ENCODE results near the gene ASS1. TPM values are rescaled to one million over a fixed set of nuclear protein-coding genes. Genes with fewer than 3 reads are reported as not detected.

ASS1 gene
- total RNA-seq, 1 experiment from 2014 or later: 25.2 TPM

- Histone ChIP-seq H3K4me1 (replicated peaks) (no peaks in the 10 kb centered on the region), H3K9me3 (replicated peaks) (no peaks in the 10 kb centered on the region), H3K36me3 (no peaks in the 10 kb centered on the region), H3K27me3 (replicated peaks) (no peaks in the 10 kb centered on the region), H3K27ac (no peak overlapping the region), H3K4me3 (no peak overlapping the region)
- DNase-seq (ENCODE audit: low read depth in 1 of 2, low spot score in 2 of 2): no peak
Measured at GRCh38 chr9:130472184-130472705, 27.5 kb downstream of the ASS1 start.

DNA sequence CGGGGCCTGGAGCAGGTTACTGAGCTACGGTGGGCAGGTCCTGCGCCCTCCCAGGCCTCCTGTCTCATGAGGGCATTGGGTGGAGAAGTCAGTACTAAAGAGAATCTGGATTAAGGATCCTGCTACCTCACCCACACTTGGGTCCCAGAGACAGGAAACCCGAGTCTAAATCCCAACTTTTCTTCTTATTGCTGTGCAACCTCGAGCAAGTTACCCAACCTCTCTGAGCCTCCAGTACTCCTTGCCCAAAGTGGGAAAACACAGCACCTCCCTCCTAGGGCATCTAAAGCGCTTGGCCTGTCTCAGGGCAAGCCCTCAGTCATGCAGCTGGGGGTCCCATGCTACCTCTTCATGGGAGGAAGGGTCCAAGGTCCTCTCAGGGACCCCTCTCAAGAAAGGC is 28.2 kb downstream of the ASS1 start:
- Histone ChIP-seq H3K9me3 (replicated peaks) (no peaks in the 10 kb centered on the region), H3K4me1 (replicated peaks) (no peaks in the 10 kb centered on the region), H3K36me3 (no peaks in the 10 kb centered on the region), H3K4me3 (no peak overlapping the region), H3K27me3 (replicated peaks) (no peaks in the 10 kb centered on the region), H3K27ac (no peak overlapping the region)
- no peak for DNase-seq (ENCODE audit: low read depth in 1 of 2, low spot score in 2 of 2)

GRCh38 chr9:130473566-130473965 is 28.8 kb downstream of the ASS1 start:
- Histone ChIP-seq H3K4me1 (replicated peaks) (no peaks in the 10 kb centered on the region), H3K36me3 (no peaks in the 10 kb centered on the region), H3K9me3 (replicated peaks) (no peaks in the 10 kb centered on the region), H3K27ac (no peak overlapping the region), H3K27me3 (replicated peaks) (no peaks in the 10 kb centered on the region), H3K4me3 (no peak overlapping the region)
- no peak for DNase-seq (ENCODE audit: low read depth in 1 of 2, low spot score in 2 of 2)

DNA sequence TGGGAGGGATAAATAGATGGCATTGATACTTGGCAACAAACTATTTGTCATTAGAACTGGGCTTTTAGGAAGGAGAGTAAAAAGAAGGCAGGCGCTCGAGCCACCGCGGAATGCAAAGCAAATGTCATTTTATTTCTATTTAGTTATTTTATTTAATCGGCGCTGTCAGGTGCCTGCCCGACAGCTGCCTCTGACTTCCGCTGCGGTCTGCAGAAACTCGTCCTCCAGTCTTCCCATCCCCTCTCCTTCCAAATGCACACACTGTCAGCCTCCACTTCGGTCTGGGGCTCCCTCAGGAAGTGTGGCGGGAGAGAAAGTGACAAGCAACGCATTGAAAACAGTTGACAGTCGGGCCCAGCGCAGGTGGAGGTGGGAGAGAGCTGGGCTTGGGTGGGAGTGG is 29.3 kb downstream of the ASS1 start:
- Histone ChIP-seq H3K4me1 (replicated peaks) (no peaks in the 10 kb centered on the region), H3K27ac (no peak overlapping the region), H3K36me3 (no peaks in the 10 kb centered on the region), H3K27me3 (replicated peaks) (no peaks in the 10 kb centered on the region), H3K9me3 (replicated peaks) (no peaks in the 10 kb centered on the region), H3K4me3 (no peak overlapping the region)
- no peak for DNase-seq (ENCODE audit: low read depth in 1 of 2, low spot score in 2 of 2)

DNA sequence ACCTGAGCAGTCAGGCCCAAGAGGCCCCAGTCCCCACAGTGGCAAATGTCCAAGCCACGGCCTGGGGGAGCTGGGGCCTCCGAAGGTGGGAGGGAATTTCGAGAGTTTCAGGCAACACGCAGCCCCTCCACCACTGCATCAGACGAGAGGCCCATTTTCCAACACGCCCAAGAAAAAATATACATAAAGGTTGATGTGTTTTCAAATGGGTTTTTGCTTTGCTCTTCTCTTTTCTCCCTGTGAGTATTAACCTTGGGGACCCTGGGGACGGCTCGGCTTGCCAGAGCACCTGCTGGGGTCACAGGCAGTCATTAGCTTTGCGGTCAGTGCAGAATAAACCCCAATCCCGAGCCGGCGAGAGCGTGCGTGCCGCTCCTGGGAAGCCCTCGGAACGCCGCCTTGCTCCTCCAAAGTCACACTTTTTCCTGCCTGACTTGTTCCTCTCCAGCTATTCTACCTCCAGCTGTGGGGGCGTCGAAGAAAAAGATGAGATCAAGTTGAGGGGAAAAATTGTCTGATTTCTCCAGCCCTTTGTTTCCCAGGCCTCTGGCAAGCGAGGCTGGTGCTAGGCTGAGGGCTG is 31.5 kb downstream of the ASS1 start:
- Histone ChIP-seq H3K4me1 (replicated peaks) (no peaks in the 10 kb centered on the region), H3K4me3 (no peak overlapping the region), H3K9me3 (replicated peaks) (no peaks in the 10 kb centered on the region), H3K36me3 (no peaks in the 10 kb centered on the region), H3K27me3 (replicated peaks) (no peaks in the 10 kb centered on the region), H3K27ac (no peak overlapping the region)
- no peak for DNase-seq (ENCODE audit: low read depth in 1 of 2, low spot score in 2 of 2)

- Histone ChIP-seq H3K27ac (no peak overlapping the region), H3K36me3 (no peaks in the 10 kb centered on the region), H3K4me1 (replicated peaks) (no peaks in the 10 kb centered on the region), H3K9me3 (replicated peaks) (no peaks in the 10 kb centered on the region), H3K4me3 (no peak overlapping the region), H3K27me3 (replicated peaks) (no peaks in the 10 kb centered on the region)
- DNase-seq (ENCODE audit: low read depth in 1 of 2, low spot score in 2 of 2): no peak
Measured at GRCh38 chr9:130477564-130477963, 32.8 kb downstream of the ASS1 start.

GRCh38 chr9:130478152-130478551 is 33.4 kb downstream of the ASS1 start:
- Histone ChIP-seq H3K27ac (no peak overlapping the region), H3K4me1 (replicated peaks) (no peaks in the 10 kb centered on the region), H3K9me3 (replicated peaks) (no peaks in the 10 kb centered on the region), H3K4me3 (no peak overlapping the region), H3K36me3 (no peaks in the 10 kb centered on the region), H3K27me3 (replicated peaks) (no peaks in the 10 kb centered on the region)
- no peak for DNase-seq (ENCODE audit: low read depth in 1 of 2, low spot score in 2 of 2)

DNA sequence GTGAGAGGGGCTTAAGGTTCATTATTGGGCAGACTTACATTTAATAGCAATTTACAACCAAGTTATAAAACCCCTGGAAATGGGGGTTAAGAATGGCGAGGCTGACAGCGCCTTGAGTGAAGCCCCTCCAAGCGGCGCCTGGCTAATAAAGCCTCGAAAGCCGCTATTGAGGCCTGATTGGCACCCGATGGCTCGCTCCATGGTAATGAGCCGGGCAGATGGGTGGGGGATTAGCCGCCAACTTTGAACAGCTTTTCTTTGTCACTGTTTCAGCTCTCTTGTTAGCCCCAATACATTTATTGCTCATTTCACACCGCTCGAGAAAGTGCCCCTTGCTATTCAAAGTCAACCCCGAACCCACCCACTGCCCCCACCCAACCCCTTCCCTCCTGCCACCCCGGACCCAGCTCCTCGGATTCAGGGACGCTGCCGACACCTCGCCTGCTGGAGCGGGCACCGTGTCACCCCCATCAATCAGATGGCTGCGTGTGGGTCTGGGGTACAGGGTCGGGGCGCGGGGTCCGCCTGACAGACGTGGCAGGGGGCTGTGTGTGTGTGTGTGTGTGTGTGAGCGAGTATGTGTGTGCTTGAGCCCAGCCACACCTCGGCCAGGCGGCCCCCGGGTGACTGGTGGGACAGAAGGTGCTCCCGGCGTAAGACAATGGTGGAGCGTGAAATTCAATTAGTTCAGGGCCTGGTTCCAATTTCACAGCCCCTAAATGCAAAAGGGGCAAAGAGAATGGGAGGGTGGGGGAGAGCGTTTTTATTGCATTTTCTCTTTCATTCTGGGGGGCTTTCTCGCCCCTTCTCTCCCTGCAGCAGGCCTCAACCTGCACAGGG is 34.2 kb downstream of the ASS1 start:
- Histone ChIP-seq H3K27ac (no peak overlapping the region), H3K36me3 (no peaks in the 10 kb centered on the region), H3K27me3 (replicated peaks) (no peaks in the 10 kb centered on the region), H3K4me1 (replicated peaks) (no peaks in the 10 kb centered on the region), H3K4me3 (no peak overlapping the region), H3K9me3 (replicated peaks) (no peaks in the 10 kb centered on the region)
- DNase-seq (ENCODE audit: low read depth in 1 of 2, low spot score in 2 of 2): no peak

GRCh38 chr9:130479587-130479986 is 34.8 kb downstream of the ASS1 start:
- Histone ChIP-seq H3K4me1 (replicated peaks) (no peaks in the 10 kb centered on the region), H3K36me3 (no peaks in the 10 kb centered on the region), H3K27me3 (replicated peaks) (no peaks in the 10 kb centered on the region), H3K27ac (no peak overlapping the region), H3K9me3 (replicated peaks) (no peaks in the 10 kb centered on the region), H3K4me3 (no peak overlapping the region)
- DNase-seq (ENCODE audit: low read depth in 1 of 2, low spot score in 2 of 2): no peak

DNA sequence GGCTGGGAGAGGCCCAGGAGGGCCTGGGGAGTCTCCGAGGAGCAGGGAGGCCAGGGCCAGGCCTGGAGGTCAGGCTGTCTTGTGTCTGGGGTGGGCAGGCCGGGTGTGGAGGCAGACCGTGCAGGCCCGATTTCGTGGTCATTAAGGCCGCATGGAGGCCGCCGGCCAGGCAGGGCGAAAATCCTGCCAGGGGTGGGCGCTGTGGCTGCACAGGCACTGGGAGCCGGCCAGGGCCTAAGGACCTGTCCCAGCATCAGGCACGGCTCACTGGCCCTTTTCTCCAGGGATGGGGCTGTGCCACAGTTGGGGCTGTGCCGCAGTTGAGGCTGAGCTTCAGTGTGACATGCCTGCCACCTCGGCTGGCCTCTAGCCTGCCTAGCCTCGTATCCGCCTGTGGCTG is 35.9 kb downstream of the ASS1 start:
- no peaks in the 10 kb centered on the region for H3K27me3 ChIP-seq (replicated peaks)
- no peaks in the 10 kb centered on the region for H3K9me3 ChIP-seq (replicated peaks)
- H3K4me3 ChIP-seq: no peak overlapping the region
- H3K4me1 ChIP-seq (replicated peaks): no peaks in the 10 kb centered on the region
- no peak for DNase-seq (ENCODE audit: low read depth in 1 of 2, low spot score in 2 of 2)
- no peak overlapping the region for H3K27ac ChIP-seq
- H3K36me3 ChIP-seq: no peaks in the 10 kb centered on the region

DNA sequence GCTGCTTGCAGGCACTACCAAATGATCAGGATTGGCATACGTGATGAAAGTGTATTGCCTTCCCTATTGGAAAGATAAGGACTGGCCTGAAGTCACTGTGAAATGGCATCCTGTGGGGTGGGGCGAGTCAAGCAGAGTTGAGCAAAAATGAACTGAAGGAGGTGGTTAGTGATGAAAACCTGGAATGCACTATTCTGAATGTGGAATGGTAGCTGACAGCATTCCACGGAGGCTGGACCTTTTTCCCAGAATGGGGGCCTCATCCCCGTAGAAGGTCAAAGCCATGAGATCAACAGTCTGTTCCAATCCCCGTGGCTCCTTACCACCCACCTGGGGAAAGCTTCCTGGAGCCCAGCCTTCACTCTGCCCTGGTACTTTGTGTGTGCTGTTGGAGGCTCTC is 37.7 kb downstream of the ASS1 start:
- Histone ChIP-seq H3K9me3 (replicated peaks) (no peaks in the 10 kb centered on the region), H3K36me3 (no peaks in the 10 kb centered on the region), H3K27me3 (replicated peaks) (no peaks in the 10 kb centered on the region), H3K4me3 (no peak overlapping the region), H3K27ac (no peak overlapping the region), H3K4me1 (replicated peaks) (no peaks in the 10 kb centered on the region)
- no peak for DNase-seq (ENCODE audit: low read depth in 1 of 2, low spot score in 2 of 2)

DNA sequence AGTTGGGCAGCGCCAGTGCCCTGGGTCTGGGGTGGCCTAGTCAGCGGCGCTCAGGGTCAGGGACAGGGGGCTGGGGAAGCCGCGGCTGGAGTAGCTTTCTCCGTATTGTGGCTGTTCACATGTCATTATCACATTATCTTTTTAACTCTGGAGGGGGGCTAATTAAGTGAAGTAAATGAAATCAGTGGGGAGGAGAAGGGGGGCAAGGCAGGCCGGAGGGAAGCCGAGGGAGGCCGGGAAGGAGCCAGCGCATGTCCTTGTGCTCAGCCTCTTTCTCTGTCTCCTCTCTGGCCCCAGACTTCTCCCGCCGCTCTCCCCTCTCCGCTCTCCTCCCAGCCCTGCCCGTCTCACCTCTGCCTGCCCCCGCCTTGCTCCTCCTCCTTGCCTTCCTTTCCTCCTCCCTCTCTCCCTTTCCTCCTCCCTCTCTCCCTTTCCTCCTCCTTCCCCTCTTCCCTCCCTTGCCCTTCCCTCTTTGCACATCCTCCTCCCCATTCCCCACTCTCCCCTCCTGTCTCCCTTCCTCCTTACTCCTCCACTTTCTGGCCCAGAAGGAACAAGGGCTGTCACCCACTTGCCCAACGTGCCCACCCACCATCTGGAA is 38.7 kb downstream of the ASS1 start:
- Histone ChIP-seq H3K4me1 (replicated peaks) (no peaks in the 10 kb centered on the region), H3K27me3 (replicated peaks) (no peaks in the 10 kb centered on the region), H3K9me3 (replicated peaks) (no peaks in the 10 kb centered on the region), H3K36me3 (no peaks in the 10 kb centered on the region), H3K27ac (no peak overlapping the region), H3K4me3 (no peak overlapping the region)
- DNase-seq (ENCODE audit: low read depth in 1 of 2, low spot score in 2 of 2): no peak

- Histone ChIP-seq H3K4me3 (no peak overlapping the region), H3K27ac (no peak overlapping the region), H3K9me3 (replicated peaks) (no peaks in the 10 kb centered on the region), H3K36me3 (no peaks in the 10 kb centered on the region), H3K27me3 (replicated peaks) (no peaks in the 10 kb centered on the region), H3K4me1 (replicated peaks) (no peaks in the 10 kb centered on the region)
- DNase-seq (ENCODE audit: low read depth in 1 of 2, low spot score in 2 of 2): no peak
Measured at GRCh38 chr9:130484362-130485072, 39.8 kb downstream of the ASS1 start.

DNA sequence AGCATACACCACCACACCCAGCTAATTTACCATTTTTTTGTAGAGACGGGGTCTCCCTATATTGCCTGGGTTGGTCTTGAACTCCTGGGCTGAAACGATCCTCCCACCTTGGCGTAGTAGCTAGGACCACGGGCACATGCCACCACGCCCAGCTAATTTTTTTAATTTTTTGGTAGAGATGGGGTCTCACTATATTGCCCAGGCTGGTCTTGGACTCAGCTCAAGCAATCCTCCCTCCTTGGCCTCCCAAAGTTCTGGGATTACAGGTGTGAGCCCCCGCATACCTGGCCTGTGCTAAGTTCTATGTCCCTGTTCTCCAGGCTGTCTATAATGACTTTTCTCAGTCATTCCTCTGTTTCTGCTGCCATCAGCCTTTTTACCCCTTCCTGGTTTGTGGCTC is 41.3 kb downstream of the ASS1 start:
- Histone ChIP-seq H3K27ac (no peak overlapping the region), H3K4me1 (replicated peaks) (no peaks in the 10 kb centered on the region), H3K4me3 (no peak overlapping the region), H3K27me3 (replicated peaks) (no peaks in the 10 kb centered on the region), H3K36me3 (no peaks in the 10 kb centered on the region), H3K9me3 (replicated peaks) (no peaks in the 10 kb centered on the region)
- no peak for DNase-seq (ENCODE audit: low read depth in 1 of 2, low spot score in 2 of 2)

Measured in SJSA1 (cell line).